Uterus (tissue), 2 donors: Measurements from ENCODE around the gene LCORL.

Experiments used
- POLR2A ChIP-seq, 2 donors: fragments of 450-650 bp; IDR thresholded peaks; one replicate each; pipeline ENCODE4 v1.6.1; 2016; ENCODE audit warnings: antibody characterized with exemption in 2 of 2, mild to moderate bottlenecking in 1 of 2, moderate library complexity in 1 of 2
- TF ChIP-seq, protein P1 (sequence below), 4 experiments: fragments of 200-600 bp in 2 of 4; fragments of 450-650 bp in 2 of 4; sonication (generic) in 2 of 4; IDR thresholded peaks; one replicate each; pipeline ENCODE4 v1.5.1; 2016 to 2019; ENCODE audit warnings: antibody characterized with exemption in 4 of 4, mild to moderate bottlenecking in 2 of 4, moderate library complexity in 1 of 4

- TF ChIP-seq, protein P1, sequence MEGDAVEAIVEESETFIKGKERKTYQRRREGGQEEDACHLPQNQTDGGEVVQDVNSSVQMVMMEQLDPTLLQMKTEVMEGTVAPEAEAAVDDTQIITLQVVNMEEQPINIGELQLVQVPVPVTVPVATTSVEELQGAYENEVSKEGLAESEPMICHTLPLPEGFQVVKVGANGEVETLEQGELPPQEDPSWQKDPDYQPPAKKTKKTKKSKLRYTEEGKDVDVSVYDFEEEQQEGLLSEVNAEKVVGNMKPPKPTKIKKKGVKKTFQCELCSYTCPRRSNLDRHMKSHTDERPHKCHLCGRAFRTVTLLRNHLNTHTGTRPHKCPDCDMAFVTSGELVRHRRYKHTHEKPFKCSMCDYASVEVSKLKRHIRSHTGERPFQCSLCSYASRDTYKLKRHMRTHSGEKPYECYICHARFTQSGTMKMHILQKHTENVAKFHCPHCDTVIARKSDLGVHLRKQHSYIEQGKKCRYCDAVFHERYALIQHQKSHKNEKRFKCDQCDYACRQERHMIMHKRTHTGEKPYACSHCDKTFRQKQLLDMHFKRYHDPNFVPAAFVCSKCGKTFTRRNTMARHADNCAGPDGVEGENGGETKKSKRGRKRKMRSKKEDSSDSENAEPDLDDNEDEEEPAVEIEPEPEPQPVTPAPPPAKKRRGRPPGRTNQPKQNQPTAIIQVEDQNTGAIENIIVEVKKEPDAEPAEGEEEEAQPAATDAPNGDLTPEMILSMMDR (IDR thresholded peaks at IDR 0.05): no peak
- no peak for TF ChIP-seq POLR2A (IDR thresholded peaks at IDR 0.05)
Measured at GRCh38 chr4:17851959-17852358, 169.6 kb downstream of the LCORL start.
